GM23248 (cell line): ENCODE measurements around the gene MS4A6E. TPM values are rescaled to one million over a fixed set of nuclear protein-coding genes. Genes with fewer than 3 reads are reported as not detected.
A peak's percentile ranks its signal among the peaks of the same experiment; 100 is the strongest.

ENCODE experiments used
- DNase-seq: peaks from one replicate; pipeline ENCODE4 v3.0.0-alpha.2; 2015
- H2AFZ ChIP-seq: fragments of 200-600 bp; sonication (generic); 2 replicates; pipeline ENCODE4 v1.6.1; 2016; ENCODE audit warnings: antibody characterized with exemption
- H3F3A ChIP-seq: fragments of 200-600 bp; sonication (generic); 2 replicates; pipeline ENCODE4 v1.6.1; 2016; ENCODE audit warnings: mild to moderate bottlenecking, antibody characterized with exemption, mixed run types; ENCODE audit not compliant: insufficient read depth
- H3K27ac ChIP-seq: fragments of 200-600 bp; sonication (generic); 2 replicates; pipeline ENCODE4 v1.5.1; 2016; ENCODE audit warnings: mild to moderate bottlenecking
- H3K27me3 ChIP-seq: fragments of 200-600 bp; sonication (generic); replicated peaks from 2 replicates; pipeline ENCODE4 v1.6.1; 2016; ENCODE audit warnings: mild to moderate bottlenecking; ENCODE audit not compliant: insufficient read depth
- H3K36me3 ChIP-seq: fragments of 200-600 bp; sonication (generic); 2 replicates; pipeline ENCODE4 v1.6.1; 2016; ENCODE audit warnings: low read depth, mild to moderate bottlenecking
- H3K4me1 ChIP-seq: fragments of 200-600 bp; sonication (generic); 2 replicates; pipeline ENCODE4 v1.6.1; 2016; ENCODE audit warnings: mild to moderate bottlenecking; ENCODE audit not compliant: insufficient read depth
- H3K4me2 ChIP-seq: fragments of 200-600 bp; sonication (generic); one replicate; pipeline ENCODE4 v1.6.1; 2016; ENCODE audit warnings: mild to moderate bottlenecking; ENCODE audit not compliant: unreplicated experiment
- H3K4me3 ChIP-seq: fragments of 200-600 bp; sonication (generic); 2 replicates; pipeline ENCODE4 v1.5.1; 2016; ENCODE audit warnings: mild to moderate bottlenecking
- H3K79me2 ChIP-seq: fragments of 200-600 bp; sonication (generic); 2 replicates; pipeline ENCODE4 v1.6.1; 2016; ENCODE audit warnings: mild to moderate bottlenecking; ENCODE audit not compliant: insufficient read depth
- H3K9ac ChIP-seq: fragments of 200-600 bp; sonication (generic); 2 replicates; pipeline ENCODE4 v1.6.1; 2016; ENCODE audit warnings: mild to moderate bottlenecking
- H3K9me2 ChIP-seq: fragments of 200-600 bp; sonication (generic); 2 replicates; pipeline ENCODE4 v1.6.1; 2016; ENCODE audit warnings: mixed run types, mild to moderate bottlenecking, moderate library complexity; ENCODE audit not compliant: insufficient read depth
- H3K9me3 ChIP-seq: fragments of 200-600 bp; sonication (generic); one replicate; pipeline ENCODE4 v1.6.1; 2017; ENCODE audit warnings: low read depth
- H4K20me1 ChIP-seq: fragments of 200-600 bp; sonication (generic); 2 replicates; pipeline ENCODE4 v1.6.0; 2016; ENCODE audit not compliant: insufficient read depth
- EZH2 ChIP-seq: fragments of 200-600 bp; sonication (generic); IDR thresholded peaks from 2 replicates; pipeline ENCODE4 v1.6.1; 2018; ENCODE audit warnings: antibody characterized with exemption, mild to moderate bottlenecking; ENCODE audit not compliant: insufficient read depth, poor library complexity, severe bottlenecking
- EZH2phosphoT487 ChIP-seq: fragments of 200-600 bp; sonication (generic); IDR thresholded peaks from 2 replicates; pipeline ENCODE4 v1.6.1; 2018; ENCODE audit warnings: antibody characterized with exemption, moderate library complexity, mild to moderate bottlenecking, low read depth; ENCODE audit not compliant: insufficient read depth
- WGBS, 2 experiments: methylation state at CpG; one replicate each; pipeline ENCODE4 v1.1.6; 2015 to 2017; ENCODE audit warnings: low lambda C conversion rate in 2 of 2, low coverage in 1 of 2; ENCODE audit errors: missing lambda C conversion rate in 2 of 2; 5-methylcytosine and 5-hydroxymethylcytosine counted together
- in situ Hi-C: fragments of 300-500 bp; cut with MboI; formaldehyde crosslinking; loops from 2 replicates; pipeline ENCODE4 v1.15.0; 2020
- polyA plus RNA-seq: library from polyadenylated mRNA; unstranded; fragments of >200 nt; fragmentation: Nextera tagmentation; extraction: Ambion mirVana; gene quantifications from 2 replicates; pipeline ENCODE4 v1.2.1, GENCODE V29; 2016
- total RNA-seq: library from RNA; depleted of rRNA; stranded (reverse); fragments of >200 nt; shearing (Covaris generic); gene quantifications from 2 replicates; pipeline ENCODE4 v1.2.3, GENCODE V29; 2014

Gene MS4A6E
- total and polyA plus RNA-seq, 2 experiments from 2014 or later = not detected

DNA sequence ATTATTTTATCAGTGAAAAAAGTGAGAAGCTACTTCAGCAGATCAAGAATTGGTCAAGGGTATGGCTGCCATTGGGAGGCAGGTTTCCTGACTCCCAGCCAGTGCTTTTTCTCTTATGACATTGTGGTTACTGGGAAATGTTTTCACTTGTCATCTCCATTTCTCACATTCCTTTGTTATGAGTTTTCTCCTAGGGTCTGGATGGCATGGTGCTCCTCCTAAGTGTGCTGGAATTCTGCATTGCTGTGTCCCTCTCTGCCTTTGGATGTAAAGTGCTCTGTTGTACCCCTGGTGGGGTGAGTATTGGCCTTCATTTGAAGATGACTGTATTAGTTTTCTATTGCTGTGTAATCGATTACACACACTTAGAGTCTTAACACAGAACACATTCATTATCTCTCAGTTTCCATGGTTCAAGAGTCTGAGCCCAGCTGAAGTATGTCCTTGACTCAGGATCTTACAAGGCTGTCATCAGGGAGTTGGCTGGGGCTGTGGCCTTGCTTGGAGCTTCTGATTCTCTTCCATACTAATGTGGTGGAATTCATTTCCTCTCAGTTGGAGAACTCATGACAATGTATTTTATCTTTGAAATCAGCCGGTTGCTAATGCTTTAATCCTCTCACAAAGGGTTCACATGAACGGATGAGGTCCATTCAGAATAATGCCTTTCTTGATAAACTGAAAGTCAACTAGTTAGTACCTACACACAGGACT is 21.0 kb upstream of the MS4A6E start:
- Histone ChIP-seq H3K9ac (no peak overlapping the region), H3K27ac (no peak overlapping the region), H3K4me2 (no peak overlapping the region), H3K79me2 (no peaks in the 10 kb centered on the region), H4K20me1 (no peaks in the 10 kb centered on the region), H3K36me3 (no peaks in the 10 kb centered on the region), H3K4me3 (no peak overlapping the region), H3F3A (no peaks in the 10 kb centered on the region), H3K27me3 (no peaks in the 10 kb centered on the region), H3K4me1 (no peaks in the 10 kb centered on the region), H2AFZ (no peak overlapping the region), H3K9me2 (no peaks in the 10 kb centered on the region), H3K9me3 (no peaks in the 10 kb centered on the region)
- 7 to 16% methylated on average over 3 of the region's 3 CpGs for WGBS, 2 experiments
- in situ Hi-C loops = no loop called here
- DNase-seq = peak; percentile 11
- TF ChIP-seq EZH2 (no peak), EZH2phosphoT487 (no peak)

DNA sequence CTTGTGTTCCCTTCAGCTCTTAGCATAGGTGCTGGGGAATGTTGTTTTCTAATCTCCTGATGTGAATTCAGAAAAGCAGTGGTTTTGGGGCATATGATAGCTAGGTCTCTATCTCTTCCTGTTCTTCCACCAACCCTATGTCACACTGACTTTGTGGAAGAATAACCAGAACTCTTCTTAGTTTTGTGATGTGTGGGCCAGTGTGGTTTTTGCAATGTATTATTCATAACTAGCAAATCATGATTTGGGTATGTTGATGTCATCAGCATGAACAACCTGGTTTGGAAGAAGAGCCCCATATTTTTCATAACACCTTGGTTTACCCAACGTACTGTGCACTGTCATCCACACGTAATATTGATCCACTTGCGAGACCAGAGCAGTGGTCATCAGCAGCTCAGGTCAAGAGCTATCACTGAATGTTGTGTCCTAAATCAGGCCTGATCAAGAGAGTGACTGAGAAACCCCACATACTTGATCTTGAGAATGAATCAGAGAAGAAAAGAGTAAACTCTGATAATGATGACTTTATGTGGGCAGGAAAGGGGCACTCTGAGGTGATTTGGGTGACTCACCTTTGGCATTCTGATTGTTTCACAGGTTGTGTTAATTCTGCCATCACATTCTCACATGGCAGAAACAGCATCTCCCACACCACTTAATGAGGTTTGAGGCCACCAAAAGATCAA is 19.4 kb upstream of the MS4A6E start:
- WGBS, 2 experiments = 11% methylated on average over 3 of the region's 3 CpGs
- no peak overlapping the region for H3K4me2 ChIP-seq
- no peaks in the 10 kb centered on the region for H3K9me3 ChIP-seq
- H3K36me3 ChIP-seq = no peaks in the 10 kb centered on the region
- H3K9ac ChIP-seq = no peak overlapping the region
- no peaks in the 10 kb centered on the region for H3K27me3 ChIP-seq
- DNase-seq = no peak
- no peaks in the 10 kb centered on the region for H4K20me1 ChIP-seq
- no peak overlapping the region for H3K4me3 ChIP-seq
- in situ Hi-C loops = no loop called here
- H3K9me2 ChIP-seq = no peaks in the 10 kb centered on the region
- no peaks in the 10 kb centered on the region for H3K79me2 ChIP-seq
- no peak overlapping the region for H2AFZ ChIP-seq
- H3F3A ChIP-seq = no peaks in the 10 kb centered on the region
- H3K4me1 ChIP-seq = no peaks in the 10 kb centered on the region
- TF ChIP-seq EZH2 = no peak
- no peak for TF ChIP-seq EZH2phosphoT487
- H3K27ac ChIP-seq = no peak overlapping the region

DNA sequence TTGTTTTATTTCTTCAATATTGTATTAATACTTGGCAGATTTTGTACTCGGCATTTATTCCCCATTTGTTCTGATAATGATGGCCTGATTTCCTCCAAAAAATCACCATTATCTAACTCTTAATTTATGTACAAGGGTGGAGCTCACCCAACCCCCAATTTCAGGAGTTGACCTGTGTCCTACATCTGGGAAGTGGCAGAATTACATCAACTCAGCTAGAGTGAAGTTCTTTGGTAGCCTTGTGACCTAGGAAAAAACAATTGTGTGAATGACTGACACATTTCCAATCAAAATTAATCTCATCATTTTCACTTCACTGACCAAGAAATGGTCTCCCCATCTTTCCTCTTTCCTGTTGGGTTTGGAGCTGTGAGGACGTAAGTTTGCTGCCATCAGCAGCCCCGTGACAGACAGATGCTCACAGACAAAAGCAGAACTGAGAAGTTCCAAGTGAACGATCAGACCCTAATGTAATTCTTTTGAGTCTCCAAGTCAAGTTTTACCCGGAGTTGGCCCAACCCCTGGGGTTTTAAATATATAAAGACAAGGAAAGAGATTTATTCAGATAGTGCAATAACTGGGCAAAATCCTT is 16.6 kb upstream of the MS4A6E start:
- Histone ChIP-seq H3K36me3 (no peaks in the 10 kb centered on the region), H3K4me2 (no peak overlapping the region), H3K27me3 (no peaks in the 10 kb centered on the region), H4K20me1 (no peaks in the 10 kb centered on the region), H3K9me2 (no peaks in the 10 kb centered on the region), H3K27ac (no peak overlapping the region), H3F3A (no peaks in the 10 kb centered on the region), H2AFZ (no peak overlapping the region), H3K9me3 (no peaks in the 10 kb centered on the region), H3K4me1 (no peaks in the 10 kb centered on the region), H3K4me3 (no peak overlapping the region), H3K9ac (no peak overlapping the region), H3K79me2 (no peaks in the 10 kb centered on the region)
- in situ Hi-C loops = no loop called here
- 12 to 15% methylated on average over 5 of the region's 5 CpGs for WGBS, 2 experiments
- TF ChIP-seq EZH2phosphoT487 = no peak
- TF ChIP-seq EZH2 = no peak
- no peak for DNase-seq

DNA sequence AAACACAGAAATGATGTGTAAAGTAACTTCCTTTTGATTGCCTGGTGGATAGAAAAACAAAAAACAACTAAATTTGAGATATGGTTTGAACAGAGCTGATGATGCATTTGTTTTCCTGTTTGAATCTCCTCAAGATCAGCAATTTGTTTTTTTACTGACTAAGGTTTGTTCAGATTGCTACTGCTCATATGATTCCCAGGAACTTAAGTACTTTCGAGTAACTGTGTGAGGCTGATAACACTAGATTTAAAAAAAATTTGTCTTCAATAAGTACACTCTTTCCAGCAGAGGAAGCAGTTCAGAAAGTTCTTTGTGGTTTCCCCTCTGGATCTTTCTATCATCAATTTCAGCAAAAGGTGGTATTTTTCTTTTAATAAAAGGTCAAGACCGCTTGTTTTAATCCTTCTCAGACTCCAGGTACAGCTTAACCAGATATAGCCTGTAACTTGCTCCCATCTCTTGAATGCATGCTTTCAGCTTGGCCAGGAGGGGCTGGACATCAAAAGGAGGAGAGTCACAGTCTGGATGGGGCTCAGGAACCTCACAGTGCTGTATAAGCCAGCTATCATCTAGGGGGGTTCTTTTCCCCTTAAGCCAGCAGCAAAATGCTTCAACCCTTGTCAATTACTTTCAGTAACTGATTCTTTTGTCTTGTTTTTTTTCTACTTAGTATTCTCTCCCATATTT is 12.3 kb upstream of the MS4A6E start:
- no peaks in the 10 kb centered on the region for H3F3A ChIP-seq
- in situ Hi-C loops = no loop called here
- DNase-seq = no peak
- H3K9me3 ChIP-seq = no peaks in the 10 kb centered on the region
- WGBS, 2 experiments = 13 to 19% methylated on average over 2 of the region's 2 CpGs
- no peak overlapping the region for H3K9ac ChIP-seq
- no peaks in the 10 kb centered on the region for H3K36me3 ChIP-seq
- H3K4me2 ChIP-seq = no peak overlapping the region
- no peaks in the 10 kb centered on the region for H4K20me1 ChIP-seq
- no peaks in the 10 kb centered on the region for H3K4me1 ChIP-seq
- TF ChIP-seq EZH2phosphoT487 (no peak), EZH2 (no peak)
- no peak overlapping the region for H3K27ac ChIP-seq
- no peaks in the 10 kb centered on the region for H3K9me2 ChIP-seq
- H3K4me3 ChIP-seq = no peak overlapping the region
- H3K79me2 ChIP-seq = no peaks in the 10 kb centered on the region
- H3K27me3 ChIP-seq = no peaks in the 10 kb centered on the region
- H2AFZ ChIP-seq = no peak overlapping the region
